Colon (tissue), 2 donors: ENCODE data around the gene MAP1LC3A.

Experiments
- FAIRE-seq: peaks from 2 replicates; lab custom pipeline; 2012; peaks lifted over from hg19 to GRCh38; lab: Jason Lieb, UNC
- donor health status: control.
- donor health status: control.

The MAP1LC3A gene

GRCh38 chr20:34549291-34549928 lies 9.1 kb upstream of the MAP1LC3A start:
- FAIRE-seq, result no peak

GRCh38 chr20:34549929-34550305 lies 8.6 kb upstream of the MAP1LC3A start:
- FAIRE-seq, result no peak

GRCh38 chr20:34552569-34552968 lies 5.9 kb upstream of the MAP1LC3A start:
- no peak for FAIRE-seq

- FAIRE-seq, result no peak
These were observed 5.1 kb upstream of the MAP1LC3A start for GRCh38 chr20:34553366-34553867.

GRCh38 chr20:34557936-34558319 lies 590 bp upstream of the MAP1LC3A start:
- no peak for FAIRE-seq

GRCh38 chr20:34559311-34560140 lies 1.0 kb downstream of the MAP1LC3A start:
- FAIRE-seq, result no peak

GRCh38 chr20:34560141-34560523 lies 1.6 kb downstream of the MAP1LC3A start:
- no peak for FAIRE-seq

GRCh38 chr20:34560614-34561013 lies 2.1 kb downstream of the MAP1LC3A start:
- FAIRE-seq, result no peak

- no peak for FAIRE-seq
These were observed 3.1 kb downstream of the MAP1LC3A start for GRCh38 chr20:34561661-34562060.

GRCh38 chr20:34562641-34563040 lies 4.1 kb downstream of the MAP1LC3A start:
- no peak for FAIRE-seq

- FAIRE-seq, result no peak
These were observed 6.3 kb downstream of the MAP1LC3A start for GRCh38 chr20:34564833-34565232.

- no peak for FAIRE-seq
These were observed 8.7 kb downstream of the MAP1LC3A start for GRCh38 chr20:34566978-34567891.

- no peak for FAIRE-seq
These were observed 9.7 kb downstream of the MAP1LC3A start for GRCh38 chr20:34567892-34568865.

GRCh38 chr20:34569598-34569997 lies 11.1 kb downstream of the MAP1LC3A start:
- FAIRE-seq, result no peak

- FAIRE-seq, result no peak
These were observed 12.4 kb downstream of the MAP1LC3A start for GRCh38 chr20:34570859-34571306.

GRCh38 chr20:34571753-34572152 lies 13.2 kb downstream of the MAP1LC3A start:
- no peak for FAIRE-seq

- FAIRE-seq, result no peak
These were observed 15.2 kb downstream of the MAP1LC3A start for GRCh38 chr20:34573541-34574300.

GRCh38 chr20:34574426-34574825 lies 15.9 kb downstream of the MAP1LC3A start:
- FAIRE-seq, result no peak

GRCh38 chr20:34574861-34575260 lies 16.3 kb downstream of the MAP1LC3A start:
- no peak for FAIRE-seq

- no peak for FAIRE-seq
These were observed 16.8 kb downstream of the MAP1LC3A start for GRCh38 chr20:34575271-34575670.
